Stimulated activated CD8-positive, alpha-beta memory T cell treated with anti-CD3 and anti-CD28 coated beads, Interleukin-12 subunit alpha, Interleukin-12 subunit beta, amount 100 ng/mL, for 1 hour (primary cell): Measurements from ENCODE around the gene B4GALT6.

Source experiments
- DNase-seq: peaks from one replicate; pipeline ENCODE4 v3.0.0-alpha.2; 2020; ENCODE audit warnings: low read depth

The B4GALT6 gene

DNA sequence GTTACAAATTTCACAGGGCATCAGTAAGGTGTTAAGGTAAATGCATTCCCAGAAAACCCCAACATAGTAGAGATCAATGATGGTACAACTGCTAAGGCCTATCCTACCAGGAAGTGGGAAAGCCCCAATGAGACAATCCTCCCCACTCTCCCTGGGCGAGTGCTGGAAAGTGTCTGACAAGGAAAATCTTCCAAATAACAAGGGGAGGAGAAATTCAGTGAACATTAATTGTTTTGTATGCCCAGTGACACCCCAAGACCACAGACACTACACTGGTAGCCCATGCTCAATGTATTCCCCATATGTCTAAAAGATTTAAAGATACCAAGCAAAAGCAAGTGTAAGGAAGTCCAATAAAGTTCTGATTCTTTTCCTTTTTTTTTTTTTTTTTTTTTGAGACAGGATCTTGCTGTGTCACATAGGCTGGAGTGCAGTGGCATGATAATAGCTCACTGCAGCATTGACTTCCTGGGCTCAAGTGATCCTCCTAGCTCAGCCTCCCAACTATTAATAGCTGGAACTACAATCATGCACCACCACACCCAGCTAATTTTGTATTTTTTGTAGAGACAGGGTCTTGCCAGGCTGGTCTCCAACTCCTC lies 24.7 kb downstream of the B4GALT6 start:
- DNase-seq, result no peak

- DNase-seq, result no peak
These were observed 25.5 kb downstream of the B4GALT6 start for GRCh38 chr18:31658670-31659575.

- DNase-seq, result no peak
These were observed 26.3 kb downstream of the B4GALT6 start for GRCh38 chr18:31657823-31658669.

DNA sequence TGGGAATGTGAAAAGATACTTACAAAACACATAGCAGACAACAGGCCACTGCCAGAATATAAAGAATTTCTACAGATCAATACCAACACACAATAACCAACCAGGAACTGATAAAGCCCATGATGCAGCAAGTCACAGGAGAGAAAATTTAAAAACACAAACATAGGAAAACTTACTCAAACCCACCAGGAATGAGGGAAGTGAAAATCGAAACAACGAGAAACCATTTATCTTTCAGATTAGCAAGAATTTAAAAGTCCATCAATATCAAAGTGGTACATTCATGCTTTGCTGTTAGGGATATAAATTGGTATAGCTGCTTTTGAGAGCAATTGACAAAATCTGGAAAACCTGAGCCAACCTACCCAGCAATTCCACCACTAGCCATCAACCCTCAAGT lies 27.6 kb downstream of the B4GALT6 start:
- no peak for DNase-seq

GRCh38 chr18:31655354-31655753 lies 29.0 kb downstream of the B4GALT6 start:
- DNase-seq, result no peak

DNA sequence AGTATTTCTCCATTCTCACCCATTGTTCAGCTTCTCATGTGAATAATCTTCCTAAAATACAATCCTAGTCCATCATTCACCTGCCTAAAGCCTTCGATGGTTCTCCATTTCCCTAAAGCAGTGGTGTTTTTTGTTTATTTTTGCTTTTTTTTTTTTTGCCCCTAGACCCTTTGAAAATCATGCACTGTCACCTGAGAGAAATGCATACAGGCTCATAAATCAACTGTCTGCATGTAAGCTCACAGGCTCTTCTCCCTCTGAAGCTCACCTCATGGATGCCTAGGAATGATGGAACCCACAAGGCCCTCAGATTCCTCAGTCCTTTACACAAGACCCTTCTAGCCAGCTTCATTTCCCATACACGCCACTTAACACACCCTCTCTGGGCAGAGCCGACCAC lies 31.5 kb downstream of the B4GALT6 start:
- no peak for DNase-seq

- DNase-seq, result no peak
These were observed 32.0 kb downstream of the B4GALT6 start for GRCh38 chr18:31652357-31652756.

GRCh38 chr18:31651369-31651768 lies 33.0 kb downstream of the B4GALT6 start:
- DNase-seq, result no peak

DNA sequence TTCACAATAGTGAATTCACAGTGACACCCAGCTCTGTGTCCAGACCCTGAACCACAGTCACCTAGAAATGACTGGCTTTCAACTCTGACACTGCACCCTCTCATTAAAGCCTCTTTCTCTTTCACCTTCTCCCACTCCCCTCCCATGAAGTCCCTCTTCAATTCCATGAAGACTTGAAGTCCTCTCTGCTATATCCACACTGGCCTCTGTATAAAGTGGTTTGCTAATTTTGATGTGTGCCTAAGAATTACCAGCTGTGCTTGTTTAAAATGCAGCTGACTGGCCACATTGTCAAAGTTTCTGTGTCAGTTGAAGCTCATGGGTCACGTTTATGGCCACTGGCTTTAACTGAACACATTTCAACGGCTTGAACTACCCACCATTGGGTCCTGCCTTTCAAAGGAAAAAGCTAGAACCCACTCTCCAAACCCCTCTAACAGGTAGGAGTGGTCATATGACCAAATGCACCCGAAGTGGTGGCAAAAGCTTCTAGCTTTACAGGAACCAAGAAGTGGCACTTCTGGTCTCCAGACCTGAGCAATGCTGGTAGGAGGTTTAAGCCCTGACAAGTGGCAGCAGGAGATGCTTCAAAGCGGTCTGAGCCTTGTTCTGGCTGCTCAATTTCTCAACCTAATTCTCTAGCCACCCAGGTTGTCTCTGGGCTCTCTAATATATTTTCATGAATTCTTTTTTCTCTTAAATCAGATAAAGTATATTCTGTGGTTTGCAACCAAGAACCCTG lies 34.2 kb downstream of the B4GALT6 start:
- no peak for DNase-seq

DNA sequence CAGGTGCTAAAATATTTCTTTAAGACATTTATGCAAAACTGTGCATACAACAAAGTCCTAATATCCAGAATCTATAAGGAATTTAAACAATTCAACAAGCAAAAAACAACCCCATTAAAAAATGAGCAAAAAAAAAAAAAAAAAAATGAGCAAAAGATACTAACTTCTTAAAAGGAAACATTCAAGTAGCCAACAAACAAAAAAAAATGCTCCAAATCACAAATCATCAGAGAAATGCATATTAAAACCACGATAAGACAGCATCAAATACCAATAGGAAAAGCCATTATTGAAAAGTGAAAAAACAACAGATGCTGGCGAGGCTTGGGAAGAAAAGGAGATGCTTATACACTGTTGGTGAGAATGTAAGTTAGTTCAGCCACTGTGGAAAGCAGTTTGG lies 34.9 kb downstream of the B4GALT6 start:
- no peak for DNase-seq

- no peak for DNase-seq
These were observed 35.4 kb downstream of the B4GALT6 start for GRCh38 chr18:31648966-31649429.

DNA sequence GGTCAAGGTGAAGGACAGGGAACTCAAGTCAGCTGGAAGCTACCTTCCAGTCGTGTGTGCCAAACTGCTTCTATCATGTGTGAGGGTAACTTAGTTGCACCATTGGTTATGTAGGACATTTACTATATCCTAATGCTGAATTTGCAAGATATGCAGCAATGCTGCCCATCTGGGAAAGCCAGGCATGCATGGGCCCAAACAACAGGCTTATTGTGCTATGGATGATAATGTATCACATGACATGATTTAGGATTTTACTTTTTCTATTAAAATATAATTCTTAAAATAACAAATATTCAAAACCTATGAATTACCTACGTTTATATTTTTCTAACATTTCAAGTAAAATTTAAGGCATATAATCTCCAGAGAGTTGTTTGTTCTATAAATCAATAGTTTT lies 35.9 kb downstream of the B4GALT6 start:
- DNase-seq, result no peak

GRCh38 chr18:31647127-31647753 lies 37.1 kb downstream of the B4GALT6 start:
- DNase-seq, result no peak

DNA sequence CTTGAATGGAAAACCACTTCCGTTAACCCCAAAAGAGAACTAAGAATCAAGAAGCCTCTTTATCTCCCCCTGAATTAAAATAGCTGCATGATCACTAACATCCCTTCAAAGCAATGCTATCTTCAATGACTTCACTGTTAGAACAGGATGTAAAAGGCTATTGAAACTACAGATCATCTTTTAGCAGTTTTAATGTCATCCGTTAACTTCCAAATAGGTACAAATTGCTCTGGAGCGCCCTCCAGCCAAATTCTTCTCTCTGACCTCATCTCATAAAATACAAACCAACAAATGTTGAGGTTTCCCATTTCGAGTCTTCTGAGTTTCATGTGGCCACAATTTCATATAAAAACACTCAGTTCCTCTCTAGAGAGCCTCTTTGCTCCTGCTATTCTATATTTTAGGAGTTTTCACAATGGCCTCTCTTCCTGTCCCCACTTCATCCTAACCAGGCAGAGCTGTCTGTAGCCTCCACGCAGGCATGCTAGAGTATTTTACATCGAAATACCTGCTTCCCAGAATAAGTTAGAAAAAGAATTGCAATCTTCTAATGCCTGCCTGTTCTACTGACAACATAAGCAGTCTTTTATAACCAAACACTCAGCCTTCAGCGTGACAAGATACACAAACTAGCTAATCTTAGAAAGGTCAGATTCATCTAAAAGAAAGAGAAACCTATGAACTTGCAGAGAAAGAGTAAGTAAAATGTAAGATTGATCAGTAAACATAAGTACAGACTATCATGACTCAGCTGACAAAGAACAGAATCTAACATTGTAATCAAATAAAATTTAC lies 37.9 kb downstream of the B4GALT6 start:
- no peak for DNase-seq

GRCh38 chr18:31645411-31645810 lies 39.0 kb downstream of the B4GALT6 start:
- DNase-seq, result no peak

DNA sequence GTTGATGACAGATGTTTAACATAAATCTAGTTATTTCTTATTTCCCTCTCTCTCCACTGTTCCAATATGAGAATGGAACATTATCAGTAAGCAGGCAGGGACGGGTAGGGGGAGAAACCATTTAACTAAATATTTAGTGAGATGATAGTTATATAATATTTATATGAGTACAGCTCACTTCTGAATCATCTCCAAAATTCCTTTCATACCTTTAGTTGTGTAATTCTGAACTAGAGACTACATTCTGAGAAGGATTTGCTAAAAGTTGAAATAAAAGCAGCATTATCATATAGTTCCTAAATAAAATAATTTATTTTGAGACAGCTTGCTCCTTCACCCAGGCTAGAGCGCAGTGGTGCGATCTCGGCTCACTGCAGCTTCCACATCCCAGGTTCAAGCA lies 41.4 kb downstream of the B4GALT6 start:
- no peak for DNase-seq

GRCh38 chr18:31637445-31637844 lies 46.9 kb downstream of the B4GALT6 start:
- DNase-seq, result no peak

DNA sequence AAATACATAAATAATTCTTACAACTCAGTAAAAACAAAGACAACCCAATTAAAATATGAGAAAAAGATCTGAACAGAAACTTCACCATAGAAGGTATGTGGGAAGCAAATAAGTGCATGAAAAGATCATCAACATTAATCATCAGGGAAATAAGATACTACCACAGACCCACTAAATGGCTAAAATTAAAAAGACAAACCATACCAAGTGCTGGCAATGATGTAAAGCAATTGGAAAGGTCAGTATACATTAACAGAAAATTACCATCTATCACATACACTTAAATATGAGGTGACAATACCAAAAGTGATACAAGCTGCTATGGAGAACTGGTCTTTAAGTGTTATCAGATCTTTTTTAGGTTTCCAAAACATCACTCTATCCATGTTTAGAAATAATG lies 48.0 kb downstream of the B4GALT6 start:
- DNase-seq, result no peak

DNA sequence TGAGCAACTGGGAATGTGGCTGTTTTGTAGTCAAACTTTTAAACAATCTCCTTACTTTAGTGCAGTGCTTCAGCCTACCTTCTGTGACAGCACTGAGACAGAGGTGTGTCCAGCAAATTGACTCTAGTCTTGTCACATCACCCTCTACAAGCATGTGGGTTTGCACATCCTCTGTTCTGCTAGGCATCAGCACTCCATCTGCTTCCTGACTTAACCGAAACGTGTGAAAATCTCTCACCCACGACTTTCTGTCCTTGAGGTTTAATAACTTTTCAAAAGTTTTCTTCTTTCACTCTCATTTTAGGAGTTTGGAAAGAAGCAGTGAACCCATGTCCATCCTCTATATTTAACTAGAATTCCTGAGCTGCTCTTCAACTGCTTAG lies 50.1 kb downstream of the B4GALT6 start:
- DNase-seq, result no peak
